T-helper 2 cell treated with Interferon-gamma antibody and Interleukin-4, amounts not matched to agents 100 ng/mL and 5 ng/mL, for 36 hours (primary cell): ENCODE measurements around the gene ABCA1. TPM values are rescaled to one million over a fixed set of nuclear protein-coding genes. Genes with fewer than 3 reads are reported as not detected.
"Not testable (repeated sequence)": the region's sequence is repeated elsewhere in the genome, so short reads cannot be mapped to it uniquely, and the experiment has no call there.

Experiments
- intact Hi-C: fragments of 100-400 bp; cut with micrococcal nuclease; formaldehyde crosslinking; loops from one replicate; pipeline ENCODE4 v1.15.1; 2023
- total RNA-seq: library from RNA; stranded (reverse); gene quantifications from 2 replicates; pipeline ENCODE4 v1.2.3, GENCODE V29; 2022

Gene ABCA1
- total RNA-seq, 1 donor from 2014 or later: 0.14 TPM

DNA sequence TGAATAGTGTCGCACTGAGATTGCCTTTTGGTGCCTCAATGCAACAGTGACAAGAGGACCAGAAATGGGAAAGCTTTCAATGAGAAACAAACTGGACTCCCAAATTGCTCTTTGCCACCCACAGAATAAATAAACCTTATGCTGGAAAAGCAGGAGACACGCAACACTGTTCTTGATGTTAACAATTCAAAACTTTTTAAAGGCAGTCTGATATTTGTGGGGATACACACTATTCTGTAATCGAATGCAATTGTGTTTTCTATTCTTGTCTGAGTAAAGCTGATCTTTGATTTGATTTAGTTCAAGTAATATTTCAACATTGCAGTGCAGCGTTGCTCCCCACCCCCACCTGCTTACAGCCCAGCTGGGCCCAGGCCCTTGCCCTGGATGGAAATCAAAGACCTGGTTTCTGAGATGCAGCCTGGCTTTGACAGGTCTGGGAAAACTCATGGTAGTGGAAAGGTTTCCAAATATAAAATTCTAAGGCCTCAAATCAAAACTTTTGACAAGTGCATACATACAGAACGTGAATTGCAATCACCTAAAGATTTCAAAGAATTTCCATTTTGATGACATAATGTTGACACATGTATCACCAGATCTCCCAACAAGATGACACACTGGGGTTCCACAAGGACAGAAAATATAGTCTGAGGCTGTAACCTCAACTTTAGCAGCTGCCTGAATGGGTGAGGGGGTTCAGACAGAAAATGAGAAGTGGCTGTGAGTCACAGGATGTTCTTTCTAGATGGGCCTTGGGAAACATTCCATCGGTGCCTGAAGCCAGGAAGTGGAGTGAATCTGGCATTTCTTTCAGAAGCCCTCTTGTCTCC is 55.1 kb downstream of the ABCA1 start:
- intact Hi-C loops: no loop called here

DNA sequence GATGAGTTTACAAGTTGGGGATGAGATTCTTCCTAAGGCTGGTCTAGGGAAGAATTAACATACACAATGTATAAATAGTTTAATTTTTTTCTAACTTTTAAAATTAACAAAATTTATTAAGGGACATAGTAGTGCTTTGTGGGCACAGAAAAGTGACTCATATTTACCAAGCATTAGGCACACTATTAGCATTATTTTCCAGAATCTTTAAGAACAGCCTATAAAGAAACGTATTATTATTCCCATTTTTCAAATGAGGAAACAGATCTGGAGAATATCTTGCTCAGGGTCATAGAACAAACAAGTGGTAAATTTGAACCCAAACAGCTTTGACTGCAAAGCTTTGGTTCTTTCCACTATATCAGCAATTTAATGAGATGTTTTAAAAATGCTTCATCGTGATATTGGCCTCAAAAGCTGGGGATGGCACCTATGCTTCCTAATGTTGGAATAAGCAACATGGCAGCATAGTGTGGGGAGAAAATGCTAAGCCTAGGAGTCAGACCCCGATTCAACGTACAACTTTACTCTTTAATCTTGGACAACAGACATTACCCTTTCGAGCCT is 55.9 kb downstream of the ABCA1 start:
- intact Hi-C loops: no loop called here

DNA sequence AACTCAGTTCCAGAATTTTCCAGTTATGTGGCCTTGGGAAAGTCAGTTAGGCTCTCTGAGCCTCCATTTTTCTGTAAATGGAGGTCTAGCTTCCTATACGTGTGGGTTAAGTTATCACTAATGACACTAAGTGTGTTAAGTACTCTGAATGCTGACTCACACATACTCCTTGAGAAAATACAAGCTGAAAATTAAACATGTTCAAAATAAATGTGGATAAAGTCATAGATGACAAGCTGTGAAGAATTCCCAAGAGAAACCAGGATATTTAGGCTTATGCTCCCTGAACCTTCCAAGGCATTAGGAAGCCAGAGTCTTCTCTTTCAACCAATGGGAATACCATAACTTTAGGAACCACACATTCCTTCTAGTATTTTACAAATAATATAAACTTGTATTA is 58.1 kb downstream of the ABCA1 start:
- intact Hi-C loops: no loop called here

DNA sequence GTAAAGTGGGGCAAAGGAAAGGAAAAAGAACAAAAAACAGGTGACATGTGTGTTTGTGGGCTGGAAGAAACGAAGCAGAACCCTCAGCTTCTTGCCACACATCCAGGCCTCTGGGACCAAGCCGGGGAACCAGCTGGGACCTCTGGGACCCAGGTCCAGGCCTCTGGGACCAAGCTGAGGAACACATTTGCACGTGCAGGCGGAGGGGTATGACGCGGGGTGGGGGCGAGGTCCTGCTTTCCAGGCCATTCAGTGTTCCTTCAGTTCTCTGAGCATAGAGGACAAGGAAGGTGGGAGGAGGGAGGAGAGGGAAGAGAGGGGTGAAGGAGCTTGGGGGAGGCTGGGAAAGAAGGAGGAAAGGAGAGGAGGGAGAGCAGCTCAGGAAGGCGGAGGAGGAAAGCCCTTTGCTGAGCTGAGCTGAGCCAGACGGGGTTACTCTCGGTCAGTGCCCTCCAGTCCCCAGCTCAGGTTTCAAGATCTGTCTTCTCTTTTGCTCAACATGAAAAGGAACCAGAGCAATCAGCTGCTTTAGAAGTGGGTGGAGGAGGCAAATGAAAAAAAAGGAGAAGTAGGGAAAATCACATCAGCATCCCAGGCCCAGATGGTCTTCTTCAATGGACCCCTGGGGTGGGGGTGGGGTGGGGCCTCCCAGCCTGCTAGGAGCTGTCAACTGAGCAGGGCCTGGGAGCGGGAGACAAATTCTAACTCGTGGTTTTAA is 59.1 kb downstream of the ABCA1 start:
- intact Hi-C loops: no loop called here

DNA sequence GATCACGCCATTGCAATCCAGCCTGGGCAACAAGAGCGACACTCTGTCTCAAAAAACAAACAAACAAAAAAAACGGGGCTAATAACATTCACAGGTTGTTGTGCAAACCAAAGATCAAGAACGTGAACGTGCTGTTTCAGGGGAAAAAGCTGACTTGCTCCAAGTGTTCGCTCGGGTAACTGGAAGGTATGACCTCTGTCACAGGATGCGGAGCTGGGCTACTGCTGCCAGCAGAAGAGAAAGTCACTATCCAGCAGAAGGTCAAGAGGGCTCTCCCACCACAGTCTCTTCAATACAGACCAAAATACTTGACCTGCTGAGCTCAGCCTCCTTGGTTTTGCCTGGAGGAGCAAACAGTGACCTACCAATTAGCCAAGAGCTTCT is 59.7 kb downstream of the ABCA1 start:
- intact Hi-C loops: no loop called here

DNA sequence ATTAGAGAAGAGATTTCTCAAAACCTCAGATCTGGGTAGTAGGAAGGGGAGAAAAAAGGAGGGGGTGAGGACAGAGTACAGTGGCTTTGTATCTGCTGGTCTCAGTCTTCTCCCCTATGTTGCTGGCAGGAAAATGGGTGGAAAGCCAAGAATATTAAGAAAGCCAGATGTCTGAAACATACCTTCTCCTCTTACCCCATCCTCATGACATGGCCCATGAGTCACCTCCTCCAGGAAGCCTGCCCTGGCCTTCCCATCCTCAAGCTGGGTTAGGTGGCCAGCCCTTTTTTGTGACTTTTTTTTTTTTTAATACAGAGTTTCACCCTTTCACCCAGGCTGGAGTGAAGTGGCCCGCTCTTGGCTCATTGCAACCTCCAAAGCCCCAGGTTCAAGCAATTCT is 61.8 kb downstream of the ABCA1 start:
- intact Hi-C loops: no loop called here

DNA sequence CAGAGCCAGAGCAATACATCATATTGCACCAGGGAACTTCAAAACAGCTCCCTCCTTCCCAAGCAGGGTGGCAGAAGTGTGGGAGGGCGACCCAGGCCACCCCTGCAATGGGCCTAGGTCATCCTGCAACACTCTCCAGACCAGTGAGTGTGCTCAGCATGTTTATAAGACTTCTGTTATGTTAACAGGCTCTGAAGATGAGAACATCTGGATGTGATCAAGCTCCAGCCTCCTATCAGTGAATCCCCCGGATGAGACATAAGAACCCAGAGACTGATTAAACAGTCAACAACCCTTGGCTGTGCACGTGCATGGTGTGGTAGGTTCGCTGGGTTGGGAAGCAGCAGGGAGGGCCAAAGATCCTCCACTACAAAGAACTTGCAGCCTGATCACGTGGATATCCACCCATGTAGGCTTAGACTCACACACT is 63.3 kb downstream of the ABCA1 start:
- intact Hi-C loops: no loop called here

DNA sequence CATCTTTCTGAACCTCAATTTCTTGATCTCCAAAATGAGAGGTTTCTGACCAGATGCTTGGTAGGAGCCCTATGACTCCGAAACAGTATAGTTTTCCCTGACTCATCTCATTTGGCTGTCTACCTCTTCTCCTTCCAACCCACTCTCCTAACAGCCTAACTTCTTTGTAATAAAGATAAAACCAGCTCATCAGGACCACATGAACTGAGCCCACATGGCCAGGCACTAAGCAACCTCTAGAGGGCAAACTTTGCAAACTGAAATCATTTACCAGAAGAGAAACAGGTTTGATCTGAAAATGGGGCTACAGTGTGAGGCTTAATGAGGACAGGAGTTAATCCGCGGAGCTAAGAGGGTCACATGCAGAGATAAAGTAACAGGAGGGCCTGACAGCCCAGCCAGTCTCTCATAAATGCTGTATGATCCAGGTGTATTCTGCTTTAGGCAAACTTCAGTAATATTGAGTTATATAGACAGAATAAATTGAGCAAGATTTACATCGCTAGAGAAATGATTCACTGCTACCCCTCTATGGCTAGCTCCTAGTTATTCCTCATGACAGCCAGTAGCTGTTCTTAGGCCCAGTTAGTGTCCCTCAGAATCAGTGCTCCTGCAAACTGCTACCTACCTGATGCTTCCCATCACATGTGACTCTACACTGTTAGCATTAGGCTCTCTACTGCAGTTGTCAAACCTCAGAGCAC is 64.6 kb downstream of the ABCA1 start:
- intact Hi-C loops: loop anchor here (1.0 to 2.0 kb wide), 3 partner anchors 63 to 552 kb away; no protein-coding TSS in a partner anchor

DNA sequence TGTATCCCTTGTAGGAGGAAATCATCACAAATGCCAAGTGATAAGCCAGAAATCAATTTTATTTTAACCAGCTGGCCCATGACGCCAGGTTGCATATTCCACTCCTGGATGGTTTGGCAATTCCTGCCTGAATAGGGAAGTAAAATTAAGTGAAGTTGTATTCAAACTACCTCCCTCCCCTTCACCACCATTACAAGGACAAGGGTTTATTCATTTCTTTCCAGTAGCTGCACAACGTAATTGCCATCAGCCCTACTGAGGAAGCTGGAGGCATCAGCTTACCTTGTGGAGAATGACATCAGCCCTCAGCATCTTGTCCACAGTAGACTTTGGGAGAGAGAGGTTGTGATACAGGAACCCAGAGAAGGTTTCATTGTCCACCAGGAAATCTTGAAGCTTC is 66.6 kb downstream of the ABCA1 start:
- intact Hi-C loops: no loop called here

DNA sequence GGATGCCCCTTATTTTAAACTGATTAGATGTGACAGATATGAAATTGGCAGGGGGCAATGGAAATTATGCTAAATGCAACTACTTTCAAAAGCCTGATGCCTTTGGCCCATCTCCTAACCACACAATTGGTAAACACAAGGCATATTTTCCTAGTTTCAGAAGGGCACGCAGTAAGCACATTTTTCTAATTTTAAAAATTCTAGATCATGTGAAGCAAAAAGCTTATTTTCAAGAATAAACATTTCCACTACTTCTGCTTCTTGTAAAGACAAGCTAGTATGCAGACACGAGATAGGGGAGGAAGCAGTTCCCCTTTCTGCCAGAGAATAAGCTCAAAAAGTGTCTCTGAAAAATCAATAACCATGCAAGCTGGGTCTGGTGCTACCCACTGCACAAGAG is 67.7 kb downstream of the ABCA1 start:
- intact Hi-C loops: no loop called here

DNA sequence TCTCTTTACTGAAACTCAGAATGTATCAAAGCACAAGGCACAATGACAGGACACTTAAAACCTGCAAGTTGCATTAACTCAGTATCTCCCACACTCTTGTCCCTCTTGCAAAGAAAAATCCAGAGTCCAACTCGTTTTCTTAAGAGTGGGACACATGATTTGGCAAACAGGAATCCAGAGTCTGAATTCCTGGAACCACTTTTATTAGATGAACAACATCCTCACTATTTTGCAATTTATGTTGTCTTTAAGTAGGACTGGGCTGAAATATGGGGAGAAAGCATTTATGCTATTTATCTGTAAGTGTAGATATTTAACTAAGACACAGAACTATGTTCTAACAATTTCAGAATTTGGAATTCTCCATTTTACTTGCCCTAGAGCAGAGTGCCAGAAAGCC is 69.1 kb downstream of the ABCA1 start:
- intact Hi-C loops: no loop called here

DNA sequence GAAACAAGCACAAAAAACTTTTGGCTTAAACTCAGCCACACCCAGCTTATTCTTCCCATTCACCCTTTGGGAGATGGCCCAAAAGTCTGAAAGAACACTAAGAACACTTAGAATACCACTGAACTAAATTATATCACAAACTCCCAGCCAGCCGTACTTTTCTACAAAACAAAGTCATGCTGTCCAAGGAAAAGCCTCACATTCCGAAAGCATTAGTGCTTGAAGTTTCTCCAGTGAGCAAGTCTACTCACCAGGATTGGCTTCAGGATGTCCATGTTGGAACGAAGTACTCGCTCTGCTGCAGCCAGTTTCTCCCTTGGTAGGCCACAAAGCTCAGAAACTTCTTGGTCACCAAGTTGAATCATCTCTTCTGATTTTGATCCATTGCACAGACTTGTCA is 69.7 kb downstream of the ABCA1 start:
- intact Hi-C loops: no loop called here

DNA sequence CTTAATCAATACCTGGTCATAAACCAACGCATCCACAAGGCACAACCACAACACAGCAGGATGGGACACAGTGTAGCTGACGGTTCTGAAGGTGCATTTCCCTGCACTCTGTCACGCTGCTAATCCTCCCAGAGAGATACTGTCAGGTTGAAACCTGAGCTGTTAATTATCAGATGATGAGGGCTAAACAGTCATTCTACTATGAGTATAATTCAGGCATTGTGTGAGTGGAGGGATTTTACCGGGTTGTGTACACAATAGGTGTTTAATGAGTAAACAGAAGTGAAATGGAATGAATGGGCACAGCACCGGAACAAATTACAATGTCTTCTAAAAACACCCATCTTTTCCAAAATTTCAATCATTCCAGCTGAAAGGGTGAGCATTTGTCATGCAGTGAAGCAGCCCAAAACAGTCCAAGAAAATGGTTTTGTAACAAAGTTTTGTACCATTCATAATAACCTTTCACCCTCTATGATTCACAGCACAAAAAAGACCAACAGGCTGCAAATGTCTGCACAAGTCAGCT is 71.5 kb downstream of the ABCA1 start:
- intact Hi-C loops: no loop called here

DNA sequence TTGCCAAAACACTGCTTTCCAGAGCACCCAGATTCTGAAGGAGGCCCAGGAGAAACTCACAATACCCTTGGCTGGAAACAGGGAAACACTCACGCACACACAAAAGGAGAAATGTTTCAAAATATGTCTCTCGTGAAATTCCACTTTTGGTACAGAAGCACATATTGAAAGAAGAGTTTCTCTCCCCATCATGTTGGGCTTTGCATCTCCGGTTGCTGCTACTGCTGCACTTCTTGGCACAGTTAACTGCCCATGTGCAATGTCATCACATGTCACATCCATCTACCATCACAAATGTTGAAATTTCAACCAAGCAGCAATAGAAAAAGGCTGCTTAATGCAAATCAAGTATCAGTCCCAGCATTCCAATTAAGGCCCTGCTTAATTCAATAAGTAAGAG is 72.1 kb downstream of the ABCA1 start:
- intact Hi-C loops: no loop called here

DNA sequence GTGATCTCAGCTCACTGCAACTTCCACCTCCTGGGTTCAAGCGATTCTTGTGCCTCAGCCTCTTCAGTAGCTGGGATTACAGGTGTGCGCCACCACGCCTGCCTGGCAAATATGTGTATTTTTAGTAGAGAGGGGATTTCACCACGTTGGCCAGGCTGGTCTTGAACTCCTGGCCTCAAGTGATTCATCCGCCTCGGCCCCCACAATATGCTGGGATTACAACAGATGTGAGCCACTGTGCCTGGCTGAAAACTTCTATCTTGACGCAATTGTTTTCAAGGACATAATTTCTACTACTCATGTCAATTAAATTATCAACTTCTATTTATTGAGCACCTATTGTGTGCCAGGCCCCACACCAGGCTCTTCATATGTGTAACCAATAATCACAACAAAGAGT is 72.7 kb downstream of the ABCA1 start:
- intact Hi-C loops: not testable (repeated sequence)

DNA sequence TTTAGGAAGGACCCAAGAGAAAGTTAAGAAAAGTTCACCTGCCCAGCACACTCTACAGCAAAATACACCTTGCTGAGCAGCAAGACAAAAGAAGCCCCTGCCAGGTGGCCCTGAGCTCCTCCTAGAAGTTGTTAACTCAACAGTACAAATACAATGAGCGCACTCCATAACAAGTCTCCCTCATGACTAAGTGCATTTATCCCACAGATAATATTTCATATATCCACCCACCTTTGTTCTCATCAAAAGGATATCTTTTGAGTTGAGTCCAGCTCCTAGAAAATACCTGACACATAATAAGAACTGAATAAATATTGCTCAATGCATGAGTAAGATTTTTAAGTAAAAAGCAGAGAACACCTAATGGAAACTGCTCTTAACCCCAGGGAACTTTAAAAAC is 73.3 kb downstream of the ABCA1 start:
- intact Hi-C loops: no loop called here

DNA sequence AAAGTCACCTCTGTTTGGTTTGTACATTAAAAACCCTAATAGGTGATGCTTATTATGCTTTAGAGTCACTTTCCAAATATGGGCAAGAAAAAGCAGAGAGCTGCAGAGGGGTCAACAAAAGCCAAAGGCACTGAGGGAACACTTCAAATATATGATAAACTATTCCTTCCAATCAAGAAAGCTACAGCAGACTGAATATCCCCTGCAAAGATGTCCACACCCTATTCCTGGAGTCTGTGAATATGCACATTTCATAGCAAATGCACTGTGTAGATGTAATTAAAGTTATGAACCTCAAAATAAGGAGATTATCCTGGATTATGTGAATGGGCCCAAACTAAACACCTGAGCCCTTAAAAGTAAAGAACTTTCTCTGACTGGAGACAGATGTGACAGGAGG is 74.3 kb downstream of the ABCA1 start:
- intact Hi-C loops: no loop called here

DNA sequence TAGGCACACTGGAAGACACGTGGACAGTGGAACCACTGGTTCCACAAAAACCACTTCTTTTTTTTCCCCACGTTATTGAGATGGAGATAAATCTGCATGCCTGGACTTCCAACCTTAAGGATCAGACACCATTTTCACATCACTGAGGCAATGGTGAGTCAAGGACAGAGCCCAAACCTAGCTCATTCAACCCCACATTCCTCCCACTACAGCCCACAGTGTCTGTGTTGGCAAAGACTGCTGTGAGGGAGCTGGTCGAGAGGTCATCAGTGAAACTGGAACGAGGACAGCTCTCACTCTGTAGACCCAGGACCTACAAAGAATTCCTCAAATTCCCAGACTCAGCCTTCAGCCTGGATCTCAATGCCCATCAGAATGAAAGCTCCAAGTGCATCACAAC is 74.8 kb downstream of the ABCA1 start:
- intact Hi-C loops: no loop called here

DNA sequence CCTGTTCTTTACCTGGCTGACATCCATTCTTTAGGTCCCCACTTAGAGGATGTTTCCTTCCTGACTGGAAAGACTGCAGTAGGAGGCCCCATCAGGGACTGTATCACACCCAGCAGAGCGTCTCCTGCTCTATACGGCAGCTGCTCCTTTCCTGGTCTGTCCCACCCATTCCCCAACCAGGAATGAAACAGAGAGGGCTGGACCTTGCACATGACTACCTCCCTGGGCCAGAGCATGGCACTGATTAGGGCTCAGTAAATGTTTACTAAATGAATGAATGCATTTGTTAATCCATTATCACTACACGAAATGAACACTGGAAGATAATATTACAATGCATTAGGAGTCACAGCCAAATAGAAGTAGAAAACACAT is 76.4 kb downstream of the ABCA1 start:
- intact Hi-C loops: no loop called here

DNA sequence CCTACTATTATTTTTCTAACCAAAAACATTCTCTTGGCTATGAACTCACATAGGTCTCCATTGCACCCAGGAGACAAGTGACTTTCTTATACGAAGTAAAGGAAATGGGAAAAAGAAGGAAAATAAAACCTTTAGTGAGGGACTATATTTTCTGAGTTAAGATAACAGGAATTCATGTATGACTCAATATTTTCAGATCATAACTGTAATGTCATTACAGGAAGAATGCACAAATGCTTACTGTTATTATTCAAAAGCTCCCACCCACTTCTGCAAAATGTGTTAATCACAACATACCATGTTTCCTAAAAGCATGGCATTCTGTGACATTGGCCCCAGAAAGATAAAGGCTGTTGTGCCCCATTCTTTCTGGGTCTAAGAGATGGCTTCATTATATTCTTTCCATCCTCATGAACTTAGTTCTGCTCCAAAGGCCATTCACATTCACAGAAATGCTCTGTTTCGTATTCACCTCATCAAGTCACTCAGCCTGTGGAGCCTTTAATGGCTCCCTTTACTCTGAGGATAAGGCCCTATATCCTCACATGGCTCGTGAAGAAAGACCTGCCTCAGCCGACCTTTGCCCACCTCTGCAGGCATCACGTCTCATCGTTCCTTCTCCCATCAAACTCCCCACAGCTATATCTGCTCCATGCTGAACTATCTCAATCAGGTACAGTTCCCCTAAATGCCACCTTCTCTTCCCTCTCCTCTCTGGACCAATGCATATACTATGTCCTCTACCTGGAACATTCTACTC is 77.0 kb downstream of the ABCA1 start:
- intact Hi-C loops: no loop called here

DNA sequence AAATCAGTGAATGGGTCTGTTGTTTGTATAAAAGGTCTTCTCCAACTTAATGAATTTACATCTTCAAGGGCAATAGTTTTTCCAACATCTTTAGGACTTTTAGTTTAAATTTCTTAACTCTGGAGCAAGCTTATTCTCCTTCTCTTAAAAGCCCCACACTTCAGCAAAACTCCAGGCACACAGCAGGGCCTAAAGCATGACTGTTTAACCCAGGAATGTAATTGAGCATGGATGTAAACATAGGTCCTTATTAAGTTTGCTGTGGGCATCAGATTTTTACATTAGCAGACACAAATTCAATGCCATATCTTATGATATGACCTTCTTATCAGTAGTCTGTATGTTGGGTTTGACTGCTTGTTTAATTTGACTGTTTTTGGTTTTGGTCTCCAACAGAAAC is 78.9 kb downstream of the ABCA1 start:
- intact Hi-C loops: no loop called here
